Upper lobe of left lung (tissue), 6 donors: Measurements from ENCODE around the gene ATG10. TPM values are rescaled to one million over a fixed set of nuclear protein-coding genes. Genes with fewer than 3 reads are reported as not detected.

Experiments
- ATAC-seq, 2 donors: fragments of 200-7000 bp; cut with Tn5 transposase; one replicate each; pipeline ENCODE4 v1.9.1; 2022; ENCODE audit warnings: mild to moderate bottlenecking in 2 of 2, moderate library complexity in 2 of 2; ENCODE audit not compliant: low FRiP score in 2 of 2
- DNase-seq, 2 donors: peaks; one replicate each; pipeline ENCODE4 v3.0.0-alpha.2; 2019 to 2020
- H3K27ac ChIP-seq, 4 donors: fragments of 200-600 bp; sonication (generic); one replicate each; pipeline ENCODE4 v1.5.1; 2016 to 2019
- H3K27me3 ChIP-seq, 4 donors: fragments of 200-600 bp; sonication (generic); one replicate each; pipeline ENCODE4 v1.5.1; 2017 to 2019
- H3K36me3 ChIP-seq, 4 donors: fragments of 200-600 bp; sonication (generic); one replicate each; pipeline ENCODE4 v1.5.1; 2016 to 2019
- H3K4me1 ChIP-seq, 4 donors: fragments of 200-600 bp; sonication (generic); one replicate each; pipeline ENCODE4 v1.5.1; 2018 to 2019
- H3K4me3 ChIP-seq, 4 donors: fragments of 200-600 bp; sonication (generic); one replicate each; pipeline ENCODE4 v1.5.1; 2017 to 2019; ENCODE audit warnings: mild to moderate bottlenecking in 2 of 4, moderate library complexity in 1 of 4
- H3K9me3 ChIP-seq, 4 donors: fragments of 200-600 bp; sonication (generic); one replicate each; pipeline ENCODE4 v1.5.1; 2018 to 2019
- CTCF ChIP-seq, 6 experiments: fragments of 450-650 bp in 4 of 6; fragments of 200-600 bp in 2 of 6; sonication (generic) in 2 of 6; IDR thresholded peaks; one replicate each; pipeline ENCODE4 v1.5.1; 2016 to 2019; ENCODE audit warnings: antibody characterized with exemption in 6 of 6
- EP300 ChIP-seq, 4 donors: sonication (generic); formaldehyde crosslinking; IDR thresholded peaks; one replicate each; pipeline ENCODE4 v1.5.1; 2017; ENCODE audit warnings: antibody characterized with exemption in 4 of 4, control low read depth in 2 of 4
- POLR2A ChIP-seq, 4 donors: fragments of 450-650 bp; IDR thresholded peaks; one replicate each; pipeline ENCODE4 v1.5.1; 2016 to 2017; ENCODE audit warnings: antibody characterized with exemption in 4 of 4, mild to moderate bottlenecking in 2 of 4
- POLR2AphosphoS5 ChIP-seq, 2 donors: sonication (generic); formaldehyde crosslinking; IDR thresholded peaks; one replicate each; pipeline ENCODE4 v1.5.1; 2017; ENCODE audit warnings: antibody characterized with exemption in 2 of 2
- WGBS, 2 donors: methylation state at CpG; one replicate each; pipeline ENCODE4 v1.1.5; 2017 to 2018; 5-methylcytosine and 5-hydroxymethylcytosine counted together
- total RNA-seq, 6 donors: library from RNA; depleted of rRNA in 4 of 6; stranded (reverse); fragments of >200 nt in 4 of 6; gene quantifications; one replicate each; pipeline versions ENCODE4 v1.1.0 to v1.2.1, GENCODE V29; 2016 to 2021
- donor health status: DM: no; HTN: no; CAD: no; lungs with moderate emphysema.
- donor health status: DM: no; HTN: yes; CAD: no; lungs with severe emphysema.

Gene ATG10
- total RNA-seq = 1 to 10 TPM in 5 of 6 donors, under 1 TPM in 1; 1.00 to 9.4 (median 7.0) TPM

GRCh38 chr5:81971712-81972491, at the start of gene ATG10:
ATG10 (plus strand) TSS chr5:81972023; CDS start chr5:81987571, 15,548 bp downstream.
- DNase-seq = peak; percentile 93 to 98
- Histone ChIP-seq H3K9me3 (no peaks in the 10 kb centered on the region), H3K27me3 (no peaks in the 10 kb centered on the region), H3K4me3 (peak within 1 kb of the TSS; percentile 53 to 65 (median 60)), H3K27ac (peak within 1 kb of the TSS; percentile 96 to 99 (median 98)), H3K4me1 (peaks cover 5 to 12% (median 7%) of the 10 kb centered on the region in 4 donors), H3K36me3 (peaks cover 0 to 4% (median 0%) of the 10 kb centered on the region in 4 donors)
- ATAC-seq = peak; percentile 99
- 0% methylated on average over 7 to 29 of the region's 77 CpGs for WGBS, 2 donors
- TF ChIP-seq CTCF (IDR thresholded peaks at IDR 0.05) (no peak), POLR2AphosphoS5 (IDR thresholded peaks at IDR 0.05) (peak; percentile 84 to 98), EP300 (IDR thresholded peaks at IDR 0.05) (peak in 1 of 4 donors; percentile 16), POLR2A (IDR thresholded peaks at IDR 0.05) (peak in 3 of 4 donors; percentile 81 to 99 (median 96))

- DNase-seq = no peak
- 74 to 78% methylated on average over 4 of the region's 4 CpGs for WGBS, 2 donors
Observed at GRCh38 chr5:81922854-81923279, 49.0 kb upstream of the ATG10 start.

GRCh38 chr5:81924442-81924841, 47.4 kb upstream of the ATG10 start:
- no peaks in the 10 kb centered on the region for H3K27me3 ChIP-seq
- H3K9me3 ChIP-seq = no peaks in the 10 kb centered on the region
- no peak overlapping the region for H3K27ac ChIP-seq
- H3K4me1 ChIP-seq = no peaks in the 10 kb centered on the region
- 81 to 84% methylated on average over 4 of the region's 4 CpGs for WGBS, 2 donors
- no peak for DNase-seq
- TF ChIP-seq POLR2A (IDR thresholded peaks at IDR 0.05) (no peak), POLR2AphosphoS5 (IDR thresholded peaks at IDR 0.05) (no peak), CTCF (IDR thresholded peaks at IDR 0.05) (no peak), EP300 (IDR thresholded peaks at IDR 0.05) (no peak)
- H3K4me3 ChIP-seq = no peak overlapping the region
- no peak for ATAC-seq
- no peaks in the 10 kb centered on the region for H3K36me3 ChIP-seq

More at GRCh38 chr5:81922854-81923279, 49.0 kb upstream of the ATG10 start:
- TF ChIP-seq POLR2A (IDR thresholded peaks at IDR 0.05) = no peak
- no peak for TF ChIP-seq EP300 (IDR thresholded peaks at IDR 0.05)
- no peak for TF ChIP-seq POLR2AphosphoS5 (IDR thresholded peaks at IDR 0.05)
- no peak for TF ChIP-seq CTCF (IDR thresholded peaks at IDR 0.05)
- Histone ChIP-seq H3K27ac (no peak overlapping the region), H3K36me3 (no peaks in the 10 kb centered on the region), H3K4me3 (no peak overlapping the region), H3K27me3 (no peaks in the 10 kb centered on the region), H3K4me1 (no peaks in the 10 kb centered on the region), H3K9me3 (no peaks in the 10 kb centered on the region)
- no peak for ATAC-seq

- 85 to 87% methylated on average over 4 of the region's 4 CpGs for WGBS, 2 donors
- Histone ChIP-seq H3K4me1 (no peaks in the 10 kb centered on the region), H3K4me3 (no peak overlapping the region), H3K27ac (no peak overlapping the region), H3K9me3 (no peaks in the 10 kb centered on the region), H3K27me3 (no peaks in the 10 kb centered on the region), H3K36me3 (no peaks in the 10 kb centered on the region)
- ATAC-seq = no peak
- no peak for DNase-seq
- no peak for TF ChIP-seq CTCF (IDR thresholded peaks at IDR 0.05)
- TF ChIP-seq EP300 (IDR thresholded peaks at IDR 0.05) = no peak
- TF ChIP-seq POLR2A (IDR thresholded peaks at IDR 0.05) = no peak
- no peak for TF ChIP-seq POLR2AphosphoS5 (IDR thresholded peaks at IDR 0.05)
Observed at GRCh38 chr5:81925009-81925408, 46.8 kb upstream of the ATG10 start.
